COLO668 (cell line): ENCODE measurements around the gene GP9.

Source experiments
- DNase-seq: peaks from one replicate; lab custom pipeline; 2025; ENCODE audit not compliant: unreplicated experiment; lab: John Stamatoyannopoulos, UW

The GP9 gene

GRCh38 chr3:129027544-129027880 is 33.1 kb upstream of the GP9 start:
- DNase-seq = no peak

- no peak for DNase-seq
These were observed 31.7 kb upstream of the GP9 start for GRCh38 chr3:129028866-129029265.

GRCh38 chr3:129030611-129031010 is 30.0 kb upstream of the GP9 start:
- DNase-seq = no peak

- DNase-seq = no peak
These were observed 28.9 kb upstream of the GP9 start for GRCh38 chr3:129031476-129032215.

GRCh38 chr3:129032716-129033115 is 27.9 kb upstream of the GP9 start:
- no peak for DNase-seq

- no peak for DNase-seq
These were observed 27.4 kb upstream of the GP9 start for GRCh38 chr3:129033151-129033550.

- no peak for DNase-seq
These were observed 26.8 kb upstream of the GP9 start for GRCh38 chr3:129033633-129034321.

GRCh38 chr3:129034642-129035041 is 25.9 kb upstream of the GP9 start:
- no peak for DNase-seq

GRCh38 chr3:129035360-129036221 is 25.0 kb upstream of the GP9 start:
- no peak for DNase-seq

GRCh38 chr3:129036222-129037092 is 24.1 kb upstream of the GP9 start:
- no peak for DNase-seq

GRCh38 chr3:129037093-129037419 is 23.5 kb upstream of the GP9 start:
- DNase-seq = no peak

GRCh38 chr3:129038121-129038855 is 22.3 kb upstream of the GP9 start:
- no peak for DNase-seq

- DNase-seq = peak; percentile 89
These were observed 21.1 kb upstream of the GP9 start for GRCh38 chr3:129039271-129040038.

GRCh38 chr3:129040039-129040336 is 20.6 kb upstream of the GP9 start:
- DNase-seq = no peak

- DNase-seq = no peak
These were observed 19.8 kb upstream of the GP9 start for GRCh38 chr3:129040579-129041300.

- peak; percentile 28 for DNase-seq
These were observed 14.9 kb upstream of the GP9 start for GRCh38 chr3:129045675-129046036.

GRCh38 chr3:129046037-129046731 is 14.4 kb upstream of the GP9 start:
- DNase-seq = no peak

GRCh38 chr3:129046732-129047552 is 13.6 kb upstream of the GP9 start:
- no peak for DNase-seq
